Erythroblast (primary cell): ENCODE results near the gene INKA1.

ENCODE experiments used
- GATA1 ChIP-seq: IDR thresholded peaks from 2 replicates; pipeline ENCODE4 v1.6.1; 2011; ENCODE audit warnings: low read depth, mild to moderate bottlenecking, control low read depth, low read length, moderate library complexity
- POLR2A ChIP-seq: IDR thresholded peaks from 2 replicates; pipeline ENCODE4 v1.6.1; 2011; ENCODE audit warnings: mild to moderate bottlenecking, low read length

DNA sequence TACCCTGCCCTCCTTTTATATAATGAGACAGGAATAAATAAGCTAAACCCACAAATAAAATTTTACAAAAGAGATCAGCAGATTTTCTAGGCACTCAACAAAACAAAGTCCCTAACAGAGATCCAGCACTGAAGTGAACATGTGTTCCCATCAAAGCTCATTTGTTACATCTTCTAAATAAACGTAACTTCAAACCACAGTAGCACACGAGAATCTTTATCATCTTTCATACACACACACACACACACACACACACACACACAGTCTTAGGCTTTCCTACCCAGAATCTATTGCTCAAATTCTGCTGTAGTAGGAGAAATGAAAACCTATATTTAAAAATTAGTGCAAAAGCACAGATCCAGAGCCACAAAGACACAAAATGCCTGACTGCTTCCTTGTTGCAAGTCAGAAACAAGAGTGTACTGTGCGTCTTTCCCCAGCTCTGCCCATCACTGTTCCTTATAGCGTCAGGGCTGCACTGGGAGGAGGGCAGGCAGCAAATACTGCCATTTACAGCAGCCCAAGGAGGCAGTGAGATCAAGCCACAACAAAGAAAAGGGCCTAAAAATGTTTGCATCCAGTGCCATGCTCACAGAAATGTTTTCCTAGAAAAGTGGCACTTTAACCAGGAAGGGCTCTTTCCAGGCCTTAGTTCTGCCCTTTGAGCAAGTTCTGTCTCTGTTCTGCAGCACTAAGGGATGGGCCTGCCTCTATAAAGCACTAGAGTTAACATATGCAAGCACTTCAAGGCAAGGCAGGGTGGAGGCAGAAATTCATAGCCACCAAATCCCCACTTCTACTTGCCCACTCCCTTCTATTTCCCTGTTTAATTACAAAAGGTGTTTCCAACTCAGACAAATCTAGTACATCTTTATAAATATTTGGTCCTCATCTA lies 22.7 kb upstream of the INKA1 start:
- no peak for TF ChIP-seq POLR2A
- TF ChIP-seq GATA1, result no peak
